Measurements from ENCODE around the gene PRKCE.

- TF ChIP-seq CTCF (IDR thresholded peaks at IDR 0.05) (no peak), POLR2A (IDR thresholded peaks at IDR 0.05) (no peak)
Observed at GRCh38 chr2:45851111-45851510, 199.6 kb downstream of the PRKCE start.

Data from body of pancreas (tissue), 4 donors.